HepG2 (cell line): ENCODE data around the gene CDKN2AIP. TPM values are rescaled to one million over a fixed set of nuclear protein-coding genes. Genes with fewer than 3 reads are reported as not detected.

ENCODE experiments used
- ARID4A ChIP-seq: sonication (generic); formaldehyde crosslinking; IDR thresholded peaks from 2 replicates; pipeline ENCODE4 v1.5.0; 2020; ENCODE audit warnings: mild to moderate bottlenecking, missing genetic modification reagents, borderline replicate concordance
- ATRX ChIP-seq: sonication (generic); formaldehyde crosslinking; IDR thresholded peaks from 2 replicates; pipeline ENCODE4 v1.4.0; 2020; ENCODE audit warnings: missing genetic modification reagents, borderline replicate concordance
- CERS6 ChIP-seq: sonication (generic); formaldehyde crosslinking; IDR thresholded peaks from 2 replicates; pipeline ENCODE4 v1.5.0; 2020; ENCODE audit warnings: missing genetic modification reagents
- E2F5 ChIP-seq: sonication (generic); formaldehyde crosslinking; conservative IDR thresholded peaks from 2 replicates; pipeline ENCODE4 v1.4.0; 2020; ENCODE audit warnings: missing genetic modification reagents
- ERF ChIP-seq: IDR thresholded peaks from 2 replicates; pipeline ENCODE4 v1.6.1; 2018; ENCODE audit warnings: missing biosample characterization, missing genetic modification reagents
- ISX ChIP-seq: sonication (generic); formaldehyde crosslinking; conservative IDR thresholded peaks from 2 replicates; pipeline ENCODE4 v1.5.0; 2020; ENCODE audit warnings: missing genetic modification reagents
- KDM6A ChIP-seq: IDR thresholded peaks from 2 replicates; pipeline ENCODE4 v1.6.1; 2016; ENCODE audit warnings: low read depth
- KLF12 ChIP-seq: sonication (generic); formaldehyde crosslinking; IDR thresholded peaks from 2 replicates; pipeline ENCODE4 v1.4.0; 2020; ENCODE audit warnings: missing genetic modification reagents, borderline replicate concordance
- NCOA5 ChIP-seq: sonication (generic); formaldehyde crosslinking; IDR thresholded peaks from 2 replicates; pipeline ENCODE4 v1.4.0; 2020; ENCODE audit warnings: missing genetic modification reagents
- PTBP1 ChIP-seq: fragments of 200-400 bp; formaldehyde crosslinking; IDR thresholded peaks from 2 replicates; pipeline ENCODE4 v1.6.1; 2018; ENCODE audit warnings: low read length, low read depth; ENCODE audit not compliant: poor library complexity, severe bottlenecking
- SAFB2 ChIP-seq: sonication (generic); formaldehyde crosslinking; IDR thresholded peaks from 2 replicates; pipeline ENCODE4 v1.5.1; 2020; ENCODE audit warnings: missing genetic modification reagents, low read depth, mild to moderate bottlenecking, borderline replicate concordance
- SSRP1 ChIP-seq: IDR thresholded peaks from 2 replicates; pipeline ENCODE4 v1.6.1; 2016; ENCODE audit warnings: control low read depth
- ZFYVE20 ChIP-seq: sonication (generic); formaldehyde crosslinking; IDR thresholded peaks from 2 replicates; pipeline ENCODE4 v1.8.0; 2023; ENCODE audit warnings: low read depth, mild to moderate bottlenecking, moderate library complexity, missing genetic modification reagents, borderline replicate concordance
- ZNF260 ChIP-seq: sonication (generic); formaldehyde crosslinking; IDR thresholded peaks from 2 replicates; pipeline ENCODE4 v1.4.0; 2020; ENCODE audit warnings: missing genetic modification reagents, low read depth, mild to moderate bottlenecking, borderline replicate concordance
- ZNF3 ChIP-seq: IDR thresholded peaks from 2 replicates; pipeline ENCODE4 v1.7.0; 2017; ENCODE audit warnings: inconsistent platforms
- ZNF414 ChIP-seq: sonication (generic); formaldehyde crosslinking; IDR thresholded peaks from 2 replicates; pipeline ENCODE4 v1.5.0; 2020; ENCODE audit warnings: missing genetic modification reagents
- ZNF496 ChIP-seq: sonication (generic); formaldehyde crosslinking; IDR thresholded peaks from 2 replicates; pipeline ENCODE4 v1.8.1; 2023; ENCODE audit warnings: mild to moderate bottlenecking, moderate library complexity, missing genetic modification reagents; ENCODE audit not compliant: insufficient replicate concordance
- ZNF574 ChIP-seq: sonication (generic); formaldehyde crosslinking; IDR thresholded peaks from 2 replicates; pipeline ENCODE4 v1.4.0; 2020; ENCODE audit warnings: missing genetic modification reagents
- ZNF619 ChIP-seq: sonication (generic); formaldehyde crosslinking; IDR thresholded peaks from 2 replicates; pipeline ENCODE4 v1.4.0; 2020; ENCODE audit warnings: mild to moderate bottlenecking, missing genetic modification reagents
- polyA plus RNA-seq, 8 experiments: library from polyadenylated mRNA; depleted of rRNA in 3 of 8; stranded (reverse) in 7 of 8; unstranded in 1 of 8; fragments of >200 nt; fragmentation: Illumina TruSeq in 4 of 8; extraction: Trizol in 4 of 8; gene quantifications; 2 replicates each; pipeline versions ENCODE4 v1.2.1 to v1.2.3, GENCODE V29; 2011 to 2016; ENCODE audit warnings: low read depth in 4 of 8, missing spikeins in 1 of 8, mixed read lengths in 1 of 8; ENCODE audit not compliant: insufficient read depth in 1 of 8
- total RNA-seq, 5 experiments: library from RNA; depleted of rRNA; stranded (reverse); fragments of >200 nt; fragmentation: Illumina TruSeq; extraction: Trizol; gene quantifications; 2 replicates each; pipeline ENCODE4 v1.2.3, GENCODE V29; 2016; ENCODE audit warnings: low read depth in 1 of 5

The CDKN2AIP gene
- total and polyA plus RNA-seq, 2 of the 13 experiments (the other 11 are each of a cell fraction or from before 2014, with no cell fraction given), result 17.0 to 18.7 TPM

GRCh38 chr4:183444214-183445096 is at the start of gene CDKN2AIP (continued):
- TF ChIP-seq ARID4A, result peak; percentile 98
- TF ChIP-seq KDM6A (CRISPR knock-in tag), result peak; percentile 69; the same call in 1 of the 2 replicates
- peak; percentile 79; the same call in 1 of the 2 replicates for TF ChIP-seq SAFB2 (CRISPR knock-in tag)
- TF ChIP-seq E2F5, result no peak; the same call in none of the 2 replicates
- TF ChIP-seq ZNF574 (CRISPR knock-in tag), result peak; percentile 61
- TF ChIP-seq ERF (CRISPR knock-in tag), result no peak; the same call in 1 of the 2 replicates
- TF ChIP-seq PTBP1, result no peak
- 0 out of 2 replicates have a peak, but pooled peaks have one; percentile 31 for TF ChIP-seq ZFYVE20 (CRISPR knock-in tag)
- no peak for TF ChIP-seq ZNF260 (CRISPR knock-in tag)
- TF ChIP-seq ISX (CRISPR knock-in tag), result no peak
- no peak for TF ChIP-seq ATRX
- TF ChIP-seq ZNF496 (CRISPR knock-in tag), result no peak
- no peak; the same call in 1 of the 2 replicates for TF ChIP-seq ZNF3 (CRISPR knock-in tag)
- TF ChIP-seq ZNF619, result no peak
- TF ChIP-seq KLF12, result peak; percentile 19; the same call in 1 of the 2 replicates
- TF ChIP-seq ZNF414, result peak; percentile 23; the same call in 1 of the 2 replicates
- TF ChIP-seq NCOA5 (CRISPR knock-in tag), result no peak
- TF ChIP-seq SSRP1 (CRISPR knock-in tag), result no peak; the same call in 1 of the 2 replicates
- no peak for TF ChIP-seq CERS6 (CRISPR knock-in tag)
